Measurements from ENCODE around the gene CDC37L1.

The CDC37L1 gene

DNA sequence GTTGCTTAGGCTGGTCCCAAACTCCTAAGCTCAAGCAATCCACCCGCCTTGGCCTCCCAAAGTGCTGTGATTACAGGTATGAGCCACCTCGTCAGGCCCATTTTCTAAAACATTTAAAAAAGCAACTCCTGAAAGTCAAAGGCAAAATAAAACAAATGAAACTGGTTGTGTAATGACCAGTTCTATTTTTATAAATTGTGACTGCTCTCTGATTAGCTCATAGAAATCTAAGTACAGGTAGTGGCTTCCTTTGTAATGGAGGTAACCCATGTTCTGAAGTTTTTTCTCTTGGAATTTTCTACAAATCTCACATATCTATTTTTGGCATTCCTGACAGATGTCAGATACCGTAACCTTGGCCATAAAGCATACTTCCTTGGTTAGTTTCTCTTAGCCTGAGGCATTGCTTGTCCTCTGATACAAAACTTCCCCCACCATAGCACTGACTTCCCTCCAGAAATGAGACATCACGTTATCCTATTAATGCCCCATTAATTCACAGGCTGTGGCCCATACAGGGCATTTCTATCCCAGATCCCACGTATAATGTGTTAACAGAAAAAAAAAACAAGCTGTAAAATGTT, 75.7 kb downstream of the CDC37L1 start:
- no peak for DNase-seq (ENCODE audit: low read depth)

DNA sequence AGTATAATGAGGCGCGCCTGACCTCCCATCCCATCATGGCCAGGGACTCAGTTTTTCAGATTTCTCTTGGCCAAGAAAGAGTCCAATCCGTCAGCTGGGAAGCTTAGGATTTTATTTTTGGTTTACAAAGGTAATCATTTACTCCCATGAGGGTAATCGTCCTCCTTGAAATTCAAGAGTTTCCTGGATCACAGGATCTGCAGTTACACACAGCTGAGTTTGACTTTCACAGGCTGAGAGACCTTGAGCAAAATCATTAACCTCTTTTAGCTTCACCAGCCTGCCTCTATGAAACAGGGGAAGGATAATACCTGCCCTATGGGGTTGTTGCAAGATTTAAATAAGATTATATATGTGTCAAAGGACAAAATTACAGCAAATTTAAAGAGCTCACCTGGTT, 77.1 kb downstream of the CDC37L1 start:
- no peak for DNase-seq (ENCODE audit: low read depth)
